ENCODE data around the gene MPP3. TPM values are rescaled to one million over a fixed set of nuclear protein-coding genes. Genes with fewer than 3 reads are reported as not detected.
"Not testable (repeated sequence)": the region's sequence is repeated elsewhere in the genome, so short reads cannot be mapped to it uniquely, and the experiment has no call there.

Gene MPP3
- total RNA-seq, 6 donors from 2014 or later, result 16.2 to 142 (median 38.5) TPM

GRCh38 chr17:43871946-43872690 is 39.2 kb upstream of the MPP3 start:
- TF ChIP-seq CTCF (IDR thresholded peaks at IDR 0.05), result no peak
- no peak for TF ChIP-seq POLR2AphosphoS5 (IDR thresholded peaks at IDR 0.05)
- no peak for TF ChIP-seq POLR2A (IDR thresholded peaks at IDR 0.05)
- no peak for TF ChIP-seq EP300 (IDR thresholded peaks at IDR 0.05)
- ATAC-seq (ENCODE audit: low FRiP score in 2 of 2), result no peak
- no peaks in the 10 kb centered on the region for H3K9me3 ChIP-seq
- peak overlapping the region in 3 of 4 donors; percentile 5 to 20 (median 9) for H3K4me3 ChIP-seq
- H3K4me1 ChIP-seq, result no peaks in the 10 kb centered on the region
- WGBS, 2 donors, result 73 to 77% methylated on average over 14 of the region's 14 CpGs
- peak in 1 of 2 donors; percentile 40 for DNase-seq
- peak overlapping the region in 3 of 4 donors; percentile 6 to 35 (median 10) for H3K27ac ChIP-seq
- no peaks in the 10 kb centered on the region for H3K36me3 ChIP-seq
- H3K27me3 ChIP-seq, result no peaks in the 10 kb centered on the region

- not testable (repeated sequence) for DNase-seq
Observed at GRCh38 chr17:43869031-43869430, 36.1 kb upstream of the MPP3 start.

GRCh38 chr17:43868226-43868994 is 35.5 kb upstream of the MPP3 start:
- H3K27me3 ChIP-seq, result no peaks in the 10 kb centered on the region
- no peak overlapping the region for H3K27ac ChIP-seq
- ATAC-seq (ENCODE audit: low FRiP score in 2 of 2) (peak in 1 of 2 donors; percentile 55), DNase-seq (no peak)
- 80 to 90% methylated on average over 10 of the region's 10 CpGs for WGBS, 2 donors
- H3K4me1 ChIP-seq, result no peaks in the 10 kb centered on the region
- no peaks in the 10 kb centered on the region for H3K36me3 ChIP-seq
- H3K4me3 ChIP-seq, result no peak overlapping the region
- no peaks in the 10 kb centered on the region for H3K9me3 ChIP-seq
- TF ChIP-seq POLR2A (IDR thresholded peaks at IDR 0.05) (no peak), POLR2AphosphoS5 (IDR thresholded peaks at IDR 0.05) (no peak), EP300 (IDR thresholded peaks at IDR 0.05) (no peak), CTCF (IDR thresholded peaks at IDR 0.05) (no peak)

More at GRCh38 chr17:43869031-43869430, 36.1 kb upstream of the MPP3 start:
- not testable (repeated sequence) for H3K27me3 ChIP-seq; H3K27ac ChIP-seq; H3K9me3 ChIP-seq; H3K4me1 ChIP-seq; ATAC-seq (ENCODE audit: low FRiP score in 2 of 2); H3K36me3 ChIP-seq; H3K4me3 ChIP-seq
- 77 to 80% methylated on average over 6 of the region's 6 CpGs for WGBS, 2 donors

GRCh38 chr17:43864161-43864984 is 31.4 kb upstream of the MPP3 start:
- no peak for ATAC-seq (ENCODE audit: low FRiP score in 2 of 2)
- no peak for TF ChIP-seq CTCF (IDR thresholded peaks at IDR 0.05)
- no peak for TF ChIP-seq EP300 (IDR thresholded peaks at IDR 0.05)
- no peak for TF ChIP-seq POLR2AphosphoS5 (IDR thresholded peaks at IDR 0.05)
- no peak for TF ChIP-seq POLR2A (IDR thresholded peaks at IDR 0.05)
- no peak for DNase-seq

GRCh38 chr17:43861960-43862359 is 29.0 kb upstream of the MPP3 start:
- Histone ChIP-seq H3K9me3 (no peaks in the 10 kb centered on the region), H3K27me3 (no peaks in the 10 kb centered on the region), H3K27ac (peak overlapping the region in 2 of 4 donors; percentile 40 to 66), H3K4me1 (peaks cover 13 to 19% (median 16%) of the 10 kb centered on the region in 4 donors), H3K4me3 (no peak overlapping the region), H3K36me3 (no peaks in the 10 kb centered on the region)
- 70 to 90% methylated on average over 3 to 9 of the region's 9 CpGs for WGBS, 2 donors
- no peak for ATAC-seq (ENCODE audit: low FRiP score in 2 of 2)
- no peak for TF ChIP-seq EP300 (IDR thresholded peaks at IDR 0.05)
- TF ChIP-seq POLR2AphosphoS5 (IDR thresholded peaks at IDR 0.05), result no peak
- TF ChIP-seq CTCF (IDR thresholded peaks at IDR 0.05), result no peak
- no peak for TF ChIP-seq POLR2A (IDR thresholded peaks at IDR 0.05)
- no peak for DNase-seq

More at GRCh38 chr17:43864161-43864984, 31.4 kb upstream of the MPP3 start:
- no peak overlapping the region for H3K4me3 ChIP-seq
- H3K4me1 ChIP-seq, result peaks cover 7 to 16% (median 13%) of the 10 kb centered on the region in 4 donors
- no peaks in the 10 kb centered on the region for H3K27me3 ChIP-seq
- no peaks in the 10 kb centered on the region for H3K36me3 ChIP-seq
- H3K9me3 ChIP-seq, result no peaks in the 10 kb centered on the region
- H3K27ac ChIP-seq, result no peak overlapping the region
- 70 to 80% methylated on average over 3 to 4 of the region's 4 CpGs for WGBS, 2 donors

Data from upper lobe of left lung (tissue), 6 donors.